Activated CD4-positive, alpha-beta T cell treated with anti-CD3 and anti-CD28 coated beads for 24 hours (primary cell): Measurements from ENCODE around the gene NUP160.
A peak's percentile ranks its signal among the peaks of the same experiment; 100 is the strongest.
"Not testable (repeated sequence)": the region's sequence is repeated elsewhere in the genome, so short reads cannot be mapped to it uniquely, and the experiment has no call there.

Experiments
- DNase-seq, 2 donors: peaks; one replicate each; pipeline ENCODE4 v3.0.0-alpha.2; 2020; ENCODE audit warnings: low read depth in 2 of 2

NUP160 gene

GRCh38 chr11:47788181-47788580, 60.0 kb downstream of the NUP160 start:
- DNase-seq: no peak

- no peak for DNase-seq
Measured at GRCh38 chr11:47786373-47786772, 61.8 kb downstream of the NUP160 start.

GRCh38 chr11:47784785-47785381, 63.3 kb downstream of the NUP160 start:
- no peak for DNase-seq

- DNase-seq: no peak
Measured at GRCh38 chr11:47783087-47783610, 65.0 kb downstream of the NUP160 start.

GRCh38 chr11:47778878-47779483, 69.2 kb downstream of the NUP160 start:
- no peak for DNase-seq

GRCh38 chr11:47775240-47775869, 72.8 kb downstream of the NUP160 start:
- DNase-seq: no peak

GRCh38 chr11:47773882-47774281, 74.3 kb downstream of the NUP160 start:
- DNase-seq: no peak

- not testable (repeated sequence) for DNase-seq
Measured at GRCh38 chr11:47769556-47769955, 78.6 kb downstream of the NUP160 start.

GRCh38 chr11:47768101-47768612, 80.0 kb downstream of the NUP160 start:
- DNase-seq: no peak

- peak; percentile 66 to 67 for DNase-seq
Measured at GRCh38 chr11:47766509-47767227, 81.5 kb downstream of the NUP160 start.

GRCh38 chr11:47765086-47765485, 83.1 kb downstream of the NUP160 start:
- DNase-seq: no peak

- DNase-seq: not testable (repeated sequence)
Measured at GRCh38 chr11:47759291-47759690, 88.9 kb downstream of the NUP160 start.

- no peak for DNase-seq
Measured at GRCh38 chr11:47756208-47756607, 91.9 kb downstream of the NUP160 start.

GRCh38 chr11:47750725-47751124, 97.4 kb downstream of the NUP160 start:
- DNase-seq: no peak

GRCh38 chr11:47742494-47742893, 105.7 kb downstream of the NUP160 start:
- DNase-seq: not testable (repeated sequence)

GRCh38 chr11:47737817-47738216, 110.3 kb downstream of the NUP160 start:
- not testable (repeated sequence) for DNase-seq

GRCh38 chr11:47732271-47732670, 115.9 kb downstream of the NUP160 start:
- DNase-seq: no peak

GRCh38 chr11:47731475-47731874, 116.7 kb downstream of the NUP160 start:
- no peak for DNase-seq
